Osteocyte (in vitro differentiated cells): Measurements from ENCODE around the gene LCK. TPM values are rescaled to one million over a fixed set of nuclear protein-coding genes. Genes with fewer than 3 reads are reported as not detected.

ENCODE experiments used
- DNase-seq: peaks from one replicate; pipeline ENCODE4 v3.0.0; 2021; ENCODE audit warnings: mixed read lengths; ENCODE audit not compliant: unreplicated experiment; ENCODE audit errors: extremely low spot score
- H3K27ac Mint-ChIP-seq: one replicate; pipeline ENCODE4 v1.8.0; 2021; ENCODE audit warnings: mild to moderate bottlenecking, mixed read lengths; ENCODE audit not compliant: unreplicated experiment
- H3K27me3 Mint-ChIP-seq: one replicate; pipeline ENCODE4 v1.8.0; 2021; ENCODE audit warnings: mixed read lengths; ENCODE audit not compliant: unreplicated experiment
- H3K36me3 Mint-ChIP-seq: one replicate; pipeline ENCODE4 v1.8.0; 2021; ENCODE audit warnings: mixed read lengths; ENCODE audit not compliant: unreplicated experiment
- H3K4me1 Mint-ChIP-seq: one replicate; pipeline ENCODE4 v1.8.0; 2021; ENCODE audit warnings: mixed read lengths; ENCODE audit not compliant: unreplicated experiment
- H3K4me3 Mint-ChIP-seq: one replicate; pipeline ENCODE4 v1.8.0; 2021; ENCODE audit warnings: mild to moderate bottlenecking, moderate library complexity, mixed read lengths; ENCODE audit not compliant: unreplicated experiment
- H3K9me3 Mint-ChIP-seq: one replicate; pipeline ENCODE4 v1.8.0; 2021; ENCODE audit warnings: mixed read lengths; ENCODE audit not compliant: unreplicated experiment
- CTCF ChIP-seq: fragments of 200-600 bp; sonication (generic); IDR thresholded peaks from 2 replicates; pipeline ENCODE4 v1.5.0; 2021; ENCODE audit warnings: antibody characterized with exemption, mild to moderate bottlenecking, moderate library complexity
- total RNA-seq: library from RNA; stranded (reverse); gene quantifications from 2 replicates; pipeline ENCODE4 v1.2.1, GENCODE V29; 2021

LCK gene
- total RNA-seq, 1 donor from 2014 or later: not detected

GRCh38 chr1:32208891-32209328, 42.2 kb upstream of the LCK start, which contains the start of gene DCDC2B:
DCDC2B (plus strand) TSS chr1:32209089; CDS start chr1:32209094, 5 bp downstream.
- H3K27ac Mint-ChIP-seq: peak within 1 kb of the TSS; percentile 32
- peaks cover 12% of the 10 kb centered on the region for H3K4me1 Mint-ChIP-seq
- H3K27me3 Mint-ChIP-seq: no peaks in the 10 kb centered on the region
- no peaks in the 10 kb centered on the region for H3K9me3 Mint-ChIP-seq
- no peak for TF ChIP-seq CTCF
- no peak for DNase-seq
- H3K36me3 Mint-ChIP-seq: no peaks in the 10 kb centered on the region
- H3K4me3 Mint-ChIP-seq: no peak within 1 kb of the TSS

GRCh38 chr1:32215629-32216480, 35.2 kb upstream of the LCK start:
- Mint-ChIP-seq H3K9me3 (no peaks in the 10 kb centered on the region), H3K27ac (no peak overlapping the region), H3K36me3 (peaks cover 5% of the 10 kb centered on the region), H3K27me3 (no peaks in the 10 kb centered on the region), H3K4me3 (no peak overlapping the region), H3K4me1 (peaks cover under 1% of the 10 kb centered on the region)
- peak; percentile 85 for TF ChIP-seq CTCF
- DNase-seq: no peak

DNA sequence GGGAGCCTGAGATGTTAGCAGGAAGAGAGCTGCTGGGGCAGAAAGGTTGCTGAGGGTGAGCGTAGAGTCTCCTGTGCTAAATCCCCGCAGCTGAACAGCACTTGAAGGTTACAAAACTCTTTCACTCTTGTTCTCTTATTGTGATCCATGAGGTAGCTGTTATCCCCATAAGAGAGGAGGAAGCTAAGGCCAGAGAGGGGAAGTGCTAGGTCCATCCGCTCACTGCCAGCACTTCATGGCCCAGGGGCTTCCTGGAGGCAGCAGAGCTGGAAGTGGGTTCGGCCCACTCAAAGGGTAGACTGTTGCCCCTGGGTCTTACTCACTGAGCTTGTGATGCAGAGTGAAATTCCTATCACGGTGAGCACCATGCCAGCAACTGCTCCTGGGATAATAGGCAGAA, 34.5 kb upstream of the LCK start:
- H3K27me3 Mint-ChIP-seq: no peaks in the 10 kb centered on the region
- H3K9me3 Mint-ChIP-seq: no peaks in the 10 kb centered on the region
- H3K27ac Mint-ChIP-seq: no peak overlapping the region
- peaks cover 7% of the 10 kb centered on the region for H3K4me1 Mint-ChIP-seq
- no peak overlapping the region for H3K4me3 Mint-ChIP-seq
- peaks cover 5% of the 10 kb centered on the region for H3K36me3 Mint-ChIP-seq
- DNase-seq: no peak
- no peak for TF ChIP-seq CTCF

DNA sequence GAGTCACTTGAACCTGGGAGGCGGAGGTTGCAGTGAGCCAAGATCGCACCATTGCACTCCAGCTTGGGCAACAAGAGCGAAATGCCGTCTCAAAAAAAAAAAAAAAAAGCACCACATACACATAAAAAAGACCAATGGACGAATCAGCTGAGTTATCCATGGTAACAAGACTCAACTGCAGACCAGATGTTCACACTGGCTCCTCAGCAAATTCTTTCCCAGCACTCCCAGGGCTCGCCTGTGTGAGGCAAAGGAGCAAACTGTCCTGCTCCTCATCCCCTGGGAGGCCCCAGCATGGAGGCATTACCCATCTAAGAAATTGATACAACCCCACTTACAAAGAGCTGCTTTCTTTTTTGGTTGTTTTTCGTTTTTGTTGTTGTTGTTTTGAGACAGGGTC, 32.0 kb upstream of the LCK start:
- no peak overlapping the region for H3K27ac Mint-ChIP-seq
- peaks cover 7% of the 10 kb centered on the region for H3K36me3 Mint-ChIP-seq
- no peak for TF ChIP-seq CTCF
- H3K4me3 Mint-ChIP-seq: no peak overlapping the region
- H3K27me3 Mint-ChIP-seq: no peaks in the 10 kb centered on the region
- H3K4me1 Mint-ChIP-seq: peaks cover 23% of the 10 kb centered on the region
- no peaks in the 10 kb centered on the region for H3K9me3 Mint-ChIP-seq
- DNase-seq: no peak

DNA sequence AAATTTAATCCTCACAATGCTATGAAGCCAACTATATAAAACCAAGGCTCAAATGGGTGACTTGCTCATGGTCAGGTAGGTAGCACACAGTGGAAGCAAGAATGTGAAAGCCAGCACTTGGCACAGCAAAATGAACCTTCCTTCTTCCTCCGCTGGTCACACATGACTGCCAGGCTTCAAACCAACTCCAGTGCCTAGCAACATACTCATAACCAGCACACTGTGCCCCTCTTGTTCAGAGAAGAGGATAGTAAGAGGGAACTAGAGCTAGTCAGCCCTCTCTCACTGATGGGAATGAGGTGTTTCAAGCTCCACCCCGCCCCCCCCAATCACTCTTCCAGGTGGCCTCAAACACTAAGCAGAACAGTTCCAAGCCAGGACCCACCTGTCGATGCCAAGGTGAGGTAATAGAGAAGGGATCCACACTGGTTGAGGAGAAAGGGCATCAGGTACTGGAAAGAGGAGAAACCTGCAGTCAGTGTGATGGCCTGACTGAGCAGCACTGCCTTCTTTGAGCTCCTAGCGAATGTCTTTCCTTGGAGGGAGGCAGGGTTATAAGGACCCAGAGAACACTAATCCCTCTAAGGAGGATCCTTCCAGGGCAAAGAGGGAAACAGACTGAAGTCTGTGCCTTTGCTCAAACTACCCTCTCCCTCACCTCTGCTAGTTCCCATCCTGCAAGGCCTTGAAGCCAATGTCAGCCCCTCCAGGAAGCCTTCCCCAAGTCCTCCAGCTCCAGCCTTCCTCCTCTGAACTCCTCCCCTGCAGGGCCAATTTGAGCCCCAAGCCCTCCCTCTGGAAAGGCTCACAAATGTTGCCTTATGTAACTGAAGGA, 30.1 kb upstream of the LCK start:
- DNase-seq: no peak
- peaks cover 24% of the 10 kb centered on the region for H3K4me1 Mint-ChIP-seq
- H3K27ac Mint-ChIP-seq: peak overlapping the region; percentile 97
- no peak for TF ChIP-seq CTCF
- peaks cover 13% of the 10 kb centered on the region for H3K36me3 Mint-ChIP-seq
- H3K4me3 Mint-ChIP-seq: peak overlapping the region; percentile 95
- no peaks in the 10 kb centered on the region for H3K9me3 Mint-ChIP-seq
- H3K27me3 Mint-ChIP-seq: no peaks in the 10 kb centered on the region
